Measurements from ENCODE around the gene ABCF2.

The ABCF2 gene

GRCh38 chr7:151189038-151189437 is 38.0 kb downstream of the ABCF2 start:
- peaks cover 56% of the 10 kb centered on the region for H3K27me3 ChIP-seq (ENCODE audit: insufficient read depth, low read length)
- H3K36me3 ChIP-seq (ENCODE audit: insufficient read depth, low read length), result no peaks in the 10 kb centered on the region
- H2AFZ ChIP-seq (ENCODE audit: low read length, unreplicated experiment), result no peak overlapping the region
- H3K27ac ChIP-seq (ENCODE audit: low read depth, low read length), result no peak overlapping the region
- no peaks in the 10 kb centered on the region for H3K4me1 ChIP-seq (ENCODE audit: control insufficient read depth, insufficient read depth, low read length, unreplicated experiment)
- no peak overlapping the region for H3K4me3 ChIP-seq (ENCODE audit: low read depth, low read length)
- no peaks in the 10 kb centered on the region for H3K79me2 ChIP-seq (ENCODE audit: control insufficient read depth, insufficient read depth, low read length, unreplicated experiment)

GRCh38 chr7:151188252-151188542 is 38.8 kb downstream of the ABCF2 start:
- no peaks in the 10 kb centered on the region for H3K4me1 ChIP-seq (ENCODE audit: control insufficient read depth, insufficient read depth, low read length, unreplicated experiment)
- H3K79me2 ChIP-seq (ENCODE audit: control insufficient read depth, insufficient read depth, low read length, unreplicated experiment), result no peaks in the 10 kb centered on the region
- no peaks in the 10 kb centered on the region for H3K36me3 ChIP-seq (ENCODE audit: insufficient read depth, low read length)
- no peak overlapping the region for H2AFZ ChIP-seq (ENCODE audit: low read length, unreplicated experiment)
- peaks cover 54% of the 10 kb centered on the region for H3K27me3 ChIP-seq (ENCODE audit: insufficient read depth, low read length)
- H3K27ac ChIP-seq (ENCODE audit: low read depth, low read length), result no peak overlapping the region
- H3K4me3 ChIP-seq (ENCODE audit: low read depth, low read length), result no peak overlapping the region

GRCh38 chr7:151187409-151188251 is 39.4 kb downstream of the ABCF2 start:
- Histone ChIP-seq H2AFZ (ENCODE audit: low read length, unreplicated experiment) (no peak overlapping the region), H3K27ac (ENCODE audit: low read depth, low read length) (no peak overlapping the region), H3K36me3 (ENCODE audit: insufficient read depth, low read length) (no peaks in the 10 kb centered on the region)

GRCh38 chr7:151186640-151187408 is 40.2 kb downstream of the ABCF2 start, which contains the start of gene ASB10:
Gene ASB10 (minus strand): TSS chr7:151187250. CDS start chr7:151187130, 120 bp downstream.
- H3K36me3 ChIP-seq (ENCODE audit: insufficient read depth, low read length), result no peaks in the 10 kb centered on the region
- H3K27ac ChIP-seq (ENCODE audit: low read depth, low read length), result no peak within 1 kb of the TSS
- no peak within 1 kb of the TSS for H3K4me3 ChIP-seq (ENCODE audit: low read depth, low read length)
- no peak within 1 kb of the TSS for H2AFZ ChIP-seq (ENCODE audit: low read length, unreplicated experiment)
- H3K79me2 ChIP-seq (ENCODE audit: control insufficient read depth, insufficient read depth, low read length, unreplicated experiment), result no peaks in the 10 kb centered on the region
- H3K4me1 ChIP-seq (ENCODE audit: control insufficient read depth, insufficient read depth, low read length, unreplicated experiment), result no peaks in the 10 kb centered on the region
- H3K27me3 ChIP-seq (ENCODE audit: insufficient read depth, low read length), result peaks cover 49% of the 10 kb centered on the region

More at GRCh38 chr7:151187409-151188251, 39.4 kb downstream of the ABCF2 start:
- H3K4me3 ChIP-seq (ENCODE audit: low read depth, low read length), result no peak overlapping the region
- peaks cover 53% of the 10 kb centered on the region for H3K27me3 ChIP-seq (ENCODE audit: insufficient read depth, low read length)
- no peaks in the 10 kb centered on the region for H3K4me1 ChIP-seq (ENCODE audit: control insufficient read depth, insufficient read depth, low read length, unreplicated experiment)
- H3K79me2 ChIP-seq (ENCODE audit: control insufficient read depth, insufficient read depth, low read length, unreplicated experiment), result no peaks in the 10 kb centered on the region

- no peaks in the 10 kb centered on the region for H3K36me3 ChIP-seq (ENCODE audit: insufficient read depth, low read length)
- peaks cover 47% of the 10 kb centered on the region for H3K27me3 ChIP-seq (ENCODE audit: insufficient read depth, low read length)
- H3K79me2 ChIP-seq (ENCODE audit: control insufficient read depth, insufficient read depth, low read length, unreplicated experiment), result no peaks in the 10 kb centered on the region
- no peak overlapping the region for H3K27ac ChIP-seq (ENCODE audit: low read depth, low read length)
- no peak overlapping the region for H3K4me3 ChIP-seq (ENCODE audit: low read depth, low read length)
- H3K4me1 ChIP-seq (ENCODE audit: control insufficient read depth, insufficient read depth, low read length, unreplicated experiment), result no peaks in the 10 kb centered on the region
- no peak overlapping the region for H2AFZ ChIP-seq (ENCODE audit: low read length, unreplicated experiment)
Observed at GRCh38 chr7:151185762-151186639, 41.0 kb downstream of the ABCF2 start.

GRCh38 chr7:151181011-151181431 is 46.0 kb downstream of the ABCF2 start:
- no peaks in the 10 kb centered on the region for H3K79me2 ChIP-seq (ENCODE audit: control insufficient read depth, insufficient read depth, low read length, unreplicated experiment)
- H3K27me3 ChIP-seq (ENCODE audit: insufficient read depth, low read length), result peaks cover 51% of the 10 kb centered on the region
- no peak overlapping the region for H3K4me3 ChIP-seq (ENCODE audit: low read depth, low read length)
- no peak overlapping the region for H2AFZ ChIP-seq (ENCODE audit: low read length, unreplicated experiment)
- H3K4me1 ChIP-seq (ENCODE audit: control insufficient read depth, insufficient read depth, low read length, unreplicated experiment), result no peaks in the 10 kb centered on the region
- no peak overlapping the region for H3K27ac ChIP-seq (ENCODE audit: low read depth, low read length)
- no peaks in the 10 kb centered on the region for H3K36me3 ChIP-seq (ENCODE audit: insufficient read depth, low read length)

GRCh38 chr7:151179946-151180345 is 47.1 kb downstream of the ABCF2 start:
- H3K4me1 ChIP-seq (ENCODE audit: control insufficient read depth, insufficient read depth, low read length, unreplicated experiment), result no peaks in the 10 kb centered on the region
- H3K4me3 ChIP-seq (ENCODE audit: low read depth, low read length), result no peak overlapping the region
- H3K79me2 ChIP-seq (ENCODE audit: control insufficient read depth, insufficient read depth, low read length, unreplicated experiment), result no peaks in the 10 kb centered on the region
- H3K27me3 ChIP-seq (ENCODE audit: insufficient read depth, low read length), result peaks cover 57% of the 10 kb centered on the region
- no peak overlapping the region for H2AFZ ChIP-seq (ENCODE audit: low read length, unreplicated experiment)
- no peaks in the 10 kb centered on the region for H3K36me3 ChIP-seq (ENCODE audit: insufficient read depth, low read length)
- H3K27ac ChIP-seq (ENCODE audit: low read depth, low read length), result no peak overlapping the region

- no peaks in the 10 kb centered on the region for H3K4me1 ChIP-seq (ENCODE audit: control insufficient read depth, insufficient read depth, low read length, unreplicated experiment)
- peaks cover 63% of the 10 kb centered on the region for H3K27me3 ChIP-seq (ENCODE audit: insufficient read depth, low read length)
- H3K36me3 ChIP-seq (ENCODE audit: insufficient read depth, low read length), result no peaks in the 10 kb centered on the region
- no peak overlapping the region for H3K27ac ChIP-seq (ENCODE audit: low read depth, low read length)
- H3K4me3 ChIP-seq (ENCODE audit: low read depth, low read length), result no peak overlapping the region
- H3K79me2 ChIP-seq (ENCODE audit: control insufficient read depth, insufficient read depth, low read length, unreplicated experiment), result no peaks in the 10 kb centered on the region
- H2AFZ ChIP-seq (ENCODE audit: low read length, unreplicated experiment), result no peak overlapping the region
Observed at GRCh38 chr7:151179287-151179860, 47.6 kb downstream of the ABCF2 start.

- Histone ChIP-seq H2AFZ (ENCODE audit: low read length, unreplicated experiment) (no peak overlapping the region), H3K4me3 (ENCODE audit: low read depth, low read length) (no peak overlapping the region), H3K79me2 (ENCODE audit: control insufficient read depth, insufficient read depth, low read length, unreplicated experiment) (no peaks in the 10 kb centered on the region), H3K36me3 (ENCODE audit: insufficient read depth, low read length) (no peaks in the 10 kb centered on the region), H3K27ac (ENCODE audit: low read depth, low read length) (no peak overlapping the region), H3K27me3 (ENCODE audit: insufficient read depth, low read length) (peaks cover 64% of the 10 kb centered on the region), H3K4me1 (ENCODE audit: control insufficient read depth, insufficient read depth, low read length, unreplicated experiment) (no peaks in the 10 kb centered on the region)
Observed at GRCh38 chr7:151178831-151179230, 48.2 kb downstream of the ABCF2 start.

- H2AFZ ChIP-seq (ENCODE audit: low read length, unreplicated experiment), result no peak overlapping the region
- H3K27me3 ChIP-seq (ENCODE audit: insufficient read depth, low read length), result peaks cover 68% of the 10 kb centered on the region
- no peak overlapping the region for H3K27ac ChIP-seq (ENCODE audit: low read depth, low read length)
- H3K79me2 ChIP-seq (ENCODE audit: control insufficient read depth, insufficient read depth, low read length, unreplicated experiment), result no peaks in the 10 kb centered on the region
- H3K36me3 ChIP-seq (ENCODE audit: insufficient read depth, low read length), result no peaks in the 10 kb centered on the region
- no peak overlapping the region for H3K4me3 ChIP-seq (ENCODE audit: low read depth, low read length)
- H3K4me1 ChIP-seq (ENCODE audit: control insufficient read depth, insufficient read depth, low read length, unreplicated experiment), result no peaks in the 10 kb centered on the region
Observed at GRCh38 chr7:151178236-151178635, 48.8 kb downstream of the ABCF2 start.

All from ACC112 (cell line).